GM12865 (cell line): ENCODE results near the gene SV2C.
"Not testable (repeated sequence)": the region's sequence is repeated elsewhere in the genome, so short reads cannot be mapped to it uniquely, and the experiment has no call there.

Experiments used
- DNase-seq: peaks from one replicate; pipeline ENCODE4 v3.0.0; 2010; ENCODE audit warnings: low read depth
- H3K4me3 ChIP-seq: 2 replicates; pipeline ENCODE4 v1.5.1; 2011; ENCODE audit warnings: mild to moderate bottlenecking, low read depth, low read length, control low read depth
- CTCF ChIP-seq: IDR thresholded peaks from 2 replicates; pipeline ENCODE4 v1.5.1; 2011; ENCODE audit warnings: low read length, control low read depth, low read depth, inconsistent platforms; ENCODE audit not compliant: insufficient read depth; ENCODE audit errors: missing control alignments

Gene SV2C

GRCh38 chr5:76291305-76292077, 208.3 kb downstream of the SV2C start:
- DNase-seq = no peak
- no peak overlapping the region for H3K4me3 ChIP-seq
- no peak for TF ChIP-seq CTCF

- TF ChIP-seq CTCF = no peak
- H3K4me3 ChIP-seq = no peak overlapping the region
- peak; percentile 32 for DNase-seq
These were observed 209.6 kb downstream of the SV2C start for GRCh38 chr5:76292620-76293322.

DNA sequence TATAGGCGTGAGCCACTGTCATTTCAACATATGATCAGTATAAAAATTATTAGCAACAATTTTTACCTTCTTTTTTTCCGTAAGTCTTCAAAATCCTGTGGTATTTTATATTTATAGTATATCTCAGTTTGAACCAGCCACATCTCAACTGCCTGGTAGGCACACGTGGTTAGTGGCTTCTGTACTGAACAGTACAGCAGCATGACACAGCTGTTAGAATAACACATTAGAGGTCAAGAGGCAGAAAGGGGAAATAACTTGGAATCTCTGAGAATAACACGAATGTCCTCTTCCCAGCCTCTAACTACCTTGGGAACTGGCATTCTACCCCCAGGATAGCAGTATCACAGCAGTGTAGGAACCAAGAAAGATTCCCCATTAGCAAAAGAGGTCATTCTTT, 211.4 kb downstream of the SV2C start:
- peak; percentile 6 for DNase-seq
- no peak for TF ChIP-seq CTCF
- no peak overlapping the region for H3K4me3 ChIP-seq

DNA sequence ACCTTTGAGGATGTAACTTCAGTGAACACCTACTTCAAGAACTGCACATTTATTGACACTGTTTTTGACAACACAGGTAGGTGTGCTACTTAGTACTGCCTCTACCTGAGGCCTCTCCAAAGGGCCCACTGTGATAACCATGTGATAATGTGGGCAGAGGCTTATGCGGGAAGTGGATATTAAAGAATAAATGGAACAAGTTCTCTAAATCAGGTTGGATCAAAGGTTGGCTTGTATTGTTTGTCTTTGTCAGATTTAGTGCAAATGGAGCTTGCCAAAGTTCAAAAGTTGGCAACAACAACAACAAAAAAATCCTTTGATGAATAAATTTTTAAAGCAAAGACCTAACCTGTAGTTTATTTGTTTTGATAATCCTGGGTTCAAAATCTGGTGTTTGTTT, 215.7 kb downstream of the SV2C start:
- no peak overlapping the region for H3K4me3 ChIP-seq
- no peak for DNase-seq
- no peak for TF ChIP-seq CTCF

GRCh38 chr5:76299592-76299991, 216.4 kb downstream of the SV2C start:
- no peak overlapping the region for H3K4me3 ChIP-seq
- no peak for TF ChIP-seq CTCF
- peak; percentile 68 for DNase-seq

GRCh38 chr5:76301932-76302331, 218.7 kb downstream of the SV2C start:
- not testable (repeated sequence) for H3K4me3 ChIP-seq, DNase-seq

DNA sequence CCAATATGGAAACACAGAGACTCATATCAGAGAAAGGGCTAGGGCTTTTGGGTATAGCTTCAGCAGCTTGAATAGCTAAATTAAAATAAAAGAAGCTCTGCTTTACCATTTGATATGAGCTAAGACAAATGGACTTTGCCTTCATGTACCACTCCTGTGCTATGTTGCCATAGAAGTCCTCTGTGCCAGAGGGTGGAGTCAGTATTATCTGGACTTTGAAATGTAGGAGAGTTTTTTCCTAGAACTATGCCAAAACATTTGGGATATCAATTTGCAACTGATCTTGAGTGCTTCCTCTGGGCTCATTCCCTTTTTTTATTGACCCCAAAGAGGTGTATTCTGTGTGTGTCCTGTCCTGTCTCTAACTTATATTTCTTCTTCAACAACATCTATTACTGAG, 219.5 kb downstream of the SV2C start:
- not testable (repeated sequence) for DNase-seq, H3K4me3 ChIP-seq

GRCh38 chr5:76303921-76304320, 220.7 kb downstream of the SV2C start:
- TF ChIP-seq CTCF = no peak
- DNase-seq = peak; percentile 80

More at GRCh38 chr5:76303921-76304320, 220.7 kb downstream of the SV2C start:
- no peak overlapping the region for H3K4me3 ChIP-seq
